Measurements from ENCODE around the gene CARNS1. TPM values are rescaled to one million over a fixed set of nuclear protein-coding genes. Genes with fewer than 3 reads are reported as not detected.

The CARNS1 gene
- total RNA-seq, 3 donors from 2014 or later (not counting 1 experiment from before 2014, with no cell fraction given): 25.0 to 29.0 (median 25.0) TPM

DNA sequence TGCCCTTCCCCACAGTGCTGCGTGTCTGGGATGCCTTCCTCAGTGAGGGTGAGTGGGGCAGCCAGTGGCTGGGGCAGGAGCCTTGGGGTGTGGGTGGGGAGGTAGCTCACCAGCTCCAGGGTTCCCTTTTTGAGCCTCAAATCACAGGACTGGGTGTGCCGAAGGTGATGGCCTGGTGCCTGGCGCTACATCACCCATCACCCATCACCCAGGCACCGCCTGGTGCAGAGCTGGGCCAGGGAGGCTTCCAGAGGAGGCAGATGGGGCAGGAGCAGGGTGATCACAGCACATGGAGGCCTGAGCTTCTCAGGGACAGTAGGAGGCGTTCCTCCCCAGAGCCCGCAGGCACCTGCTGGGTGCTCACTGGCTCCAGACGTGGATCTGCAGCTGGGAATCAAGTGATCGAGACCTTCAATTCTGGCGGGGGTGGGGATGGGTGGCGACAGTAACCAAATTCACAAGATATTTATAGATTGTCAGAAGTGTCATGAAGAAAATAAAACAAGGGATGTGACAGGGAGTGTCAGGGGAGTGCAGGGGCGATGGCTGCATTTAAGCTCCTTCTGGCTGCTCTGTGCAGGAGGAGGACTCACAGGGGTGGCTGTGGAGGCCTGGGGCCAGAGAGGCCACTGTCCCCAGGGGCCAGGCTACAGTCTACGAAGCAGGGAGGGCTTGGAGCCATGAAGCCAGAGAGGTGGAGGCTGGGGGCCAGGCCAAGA is 8.3 kb upstream of the CARNS1 start:
- Mint-ChIP-seq H3K9me3 (no peaks in the 10 kb centered on the region), H3K27ac (peak overlapping the region; percentile 86 to 96), H3K4me3 (peak overlapping the region; percentile 87), H3K27me3 (ENCODE audit: low read depth in 2 of 2) (no peaks in the 10 kb centered on the region), H3K36me3 (no peaks in the 10 kb centered on the region), H3K4me1 (peaks cover 55 to 87% of the 10 kb centered on the region in 2 donors)
- H3K27me3 ChIP-seq (ENCODE audit: control insufficient read depth, insufficient read depth, low read length): no peaks in the 10 kb centered on the region
- TF ChIP-seq CTCF (IDR thresholded peaks at IDR 0.05): no peak
- 25% methylated on average over 11 of the region's 12 CpGs for WGBS (ENCODE audit: insufficient coverage)
- peaks cover 29% of the 10 kb centered on the region for H3K36me3 ChIP-seq (ENCODE audit: control insufficient read depth, insufficient read depth, low read length)
- peak overlapping the region; percentile 9 for H3K4me3 ChIP-seq (ENCODE audit: low read length)
- intact Hi-C loops (cut with micrococcal nuclease): no loop called here
- no peaks in the 10 kb centered on the region for H3K9me3 ChIP-seq (ENCODE audit: control insufficient read depth, insufficient read depth, low read length)
- H3K4me1 ChIP-seq (ENCODE audit: control insufficient read depth, insufficient read depth, low read length): peaks cover 98% of the 10 kb centered on the region
- peak in 1 of 2 donors; percentile 68 for DNase-seq
- ATAC-seq: no peak
- H3K27ac ChIP-seq (ENCODE audit: low read length): peak overlapping the region; percentile 63

DNA sequence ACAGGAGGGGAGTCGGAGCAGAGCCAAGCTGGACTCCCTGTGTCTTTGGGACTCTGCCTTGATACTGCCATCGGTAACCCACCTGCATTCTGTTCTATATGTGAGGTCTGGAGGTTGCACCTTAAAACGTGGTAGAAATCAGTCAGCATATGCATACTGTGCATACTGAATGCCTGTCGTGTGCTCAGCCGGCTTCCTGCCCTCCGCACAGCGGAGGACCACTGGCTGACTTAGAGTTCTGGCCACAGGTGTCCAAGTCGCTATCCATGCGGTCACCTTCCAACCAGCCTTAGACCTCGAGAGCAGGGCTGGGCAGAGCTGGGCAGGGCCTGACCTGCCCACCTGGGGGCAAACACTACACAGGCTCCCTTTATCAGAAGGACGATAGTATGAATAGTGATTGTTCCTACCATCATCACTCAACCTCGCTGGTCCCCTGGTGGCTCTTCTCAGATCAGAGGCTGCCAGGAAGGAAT is 7.8 kb upstream of the CARNS1 start:
- H3K27ac ChIP-seq (ENCODE audit: low read length): peak overlapping the region; percentile 63
- ATAC-seq (no peak), DNase-seq (no peak)
- TF ChIP-seq CTCF (IDR thresholded peaks at IDR 0.05): no peak
- Mint-ChIP-seq H3K9me3 (no peaks in the 10 kb centered on the region), H3K36me3 (no peaks in the 10 kb centered on the region), H3K27ac (peak overlapping the region; percentile 86 to 96), H3K27me3 (ENCODE audit: low read depth in 2 of 2) (no peaks in the 10 kb centered on the region), H3K4me3 (peak overlapping the region; percentile 87), H3K4me1 (peaks cover 61 to 93% of the 10 kb centered on the region in 2 donors)
- no peak overlapping the region for H3K4me3 ChIP-seq (ENCODE audit: low read length)
- 40% methylated on average over 11 of the region's 12 CpGs for WGBS (ENCODE audit: insufficient coverage)
- no peaks in the 10 kb centered on the region for H3K9me3 ChIP-seq (ENCODE audit: control insufficient read depth, insufficient read depth, low read length)
- intact Hi-C loops (cut with micrococcal nuclease): no loop called here
- H3K36me3 ChIP-seq (ENCODE audit: control insufficient read depth, insufficient read depth, low read length): peaks cover 29% of the 10 kb centered on the region
- peaks cover 98% of the 10 kb centered on the region for H3K4me1 ChIP-seq (ENCODE audit: control insufficient read depth, insufficient read depth, low read length)
- H3K27me3 ChIP-seq (ENCODE audit: control insufficient read depth, insufficient read depth, low read length): no peaks in the 10 kb centered on the region

GRCh38 chr11:67408437-67409200 is 6.9 kb upstream of the CARNS1 start:
- peaks cover 29% of the 10 kb centered on the region for H3K36me3 ChIP-seq (ENCODE audit: control insufficient read depth, insufficient read depth, low read length)
- no peaks in the 10 kb centered on the region for H3K27me3 ChIP-seq (ENCODE audit: control insufficient read depth, insufficient read depth, low read length)
- peaks cover 66 to 98% of the 10 kb centered on the region in 2 donors for H3K4me1 Mint-ChIP-seq
- ATAC-seq: peak; percentile 15 to 29 (median 19)
- peak overlapping the region; percentile 86 to 96 for H3K27ac Mint-ChIP-seq
- H3K9me3 Mint-ChIP-seq: no peaks in the 10 kb centered on the region
- H3K27ac ChIP-seq (ENCODE audit: low read length): peak overlapping the region; percentile 63
- peak overlapping the region; percentile 26 for H3K4me3 ChIP-seq (ENCODE audit: low read length)
- DNase-seq: peak in 1 of 2 donors; percentile 59
- TF ChIP-seq CTCF (IDR thresholded peaks at IDR 0.05): no peak
- intact Hi-C loops (cut with micrococcal nuclease): no loop called here
- H3K4me3 Mint-ChIP-seq: peak overlapping the region; percentile 87
- no peaks in the 10 kb centered on the region for H3K36me3 Mint-ChIP-seq
- peaks cover 98% of the 10 kb centered on the region for H3K4me1 ChIP-seq (ENCODE audit: control insufficient read depth, insufficient read depth, low read length)
- H3K9me3 ChIP-seq (ENCODE audit: control insufficient read depth, insufficient read depth, low read length): no peaks in the 10 kb centered on the region
- no peaks in the 10 kb centered on the region for H3K27me3 Mint-ChIP-seq (ENCODE audit: low read depth in 2 of 2)
- 5% methylated on average over 17 of the region's 18 CpGs for WGBS (ENCODE audit: insufficient coverage)
